Calu3 (cell line): ENCODE results near the gene SPX. TPM values are rescaled to one million over a fixed set of nuclear protein-coding genes. Genes with fewer than 3 reads are reported as not detected.

Experiments
- BruUV-seq: library from RNA; stranded (reverse); fragments of 400-500 nt; replicated peaks from 2 replicates; lab custom pipeline; 2021; lab: Mats Ljungman, UMichigan
- CTCF ChIA-PET: fragments of 300-600 bp; sonication (Branson Sonifier 250); formaldehyde crosslinking; loops from one replicate; lab custom pipeline; 2022; ENCODE audit warnings: antibody characterized with exemption; lab: Charles Lee
- DNase-seq: peaks from one replicate; pipeline ENCODE4 v3.0.0; 2022
- H3K27ac Mint-ChIP-seq: one replicate; pipeline ENCODE4 v1.8.0; 2022; ENCODE audit warnings: mixed read lengths; ENCODE audit not compliant: unreplicated experiment
- H3K27me3 Mint-ChIP-seq: one replicate; pipeline ENCODE4 v1.8.0; 2022; ENCODE audit warnings: mixed read lengths; ENCODE audit not compliant: unreplicated experiment
- H3K36me3 Mint-ChIP-seq: one replicate; pipeline ENCODE4 v1.8.0; 2022; ENCODE audit warnings: mild to moderate bottlenecking, moderate library complexity, mixed read lengths; ENCODE audit not compliant: insufficient read depth, unreplicated experiment
- H3K4me1 Mint-ChIP-seq: one replicate; pipeline ENCODE4 v1.8.0; 2022; ENCODE audit warnings: mild to moderate bottlenecking, low read depth, mixed read lengths; ENCODE audit not compliant: unreplicated experiment
- H3K4me3 Mint-ChIP-seq: one replicate; pipeline ENCODE4 v1.8.0; 2022; ENCODE audit warnings: mild to moderate bottlenecking, low read depth, moderate library complexity, mixed read lengths; ENCODE audit not compliant: unreplicated experiment
- H3K9me3 Mint-ChIP-seq: one replicate; pipeline ENCODE4 v1.8.0; 2022; ENCODE audit warnings: low read depth, mixed read lengths; ENCODE audit not compliant: unreplicated experiment
- CTCF ChIP-seq: fragments of 200-600 bp; IDR thresholded peaks from one replicate; pipeline ENCODE4 v1.8.0; 2022; ENCODE audit warnings: antibody characterized with exemption; ENCODE audit not compliant: unreplicated experiment
- intact Hi-C: fragments of 100-400 bp; cut with micrococcal nuclease; formaldehyde crosslinking; loops from one replicate; pipeline ENCODE4 v1.10.0; 2022; ENCODE audit not compliant: unreplicated experiment
- total RNA-seq: library from RNA; stranded (reverse); gene quantifications from 2 replicates; pipeline ENCODE4 v1.2.3, GENCODE V29; 2022

SPX gene
- total RNA-seq, 1 experiment from 2014 or later, result not detected

- Mint-ChIP-seq H3K27me3 (peaks cover 26% of the 10 kb centered on the region), H3K9me3 (peaks cover 5% of the 10 kb centered on the region), H3K27ac (no peak overlapping the region), H3K4me1 (no peaks in the 10 kb centered on the region), H3K36me3 (peaks cover 5% of the 10 kb centered on the region), H3K4me3 (no peak overlapping the region)
- intact Hi-C loops, result no loop called here
- no peak for TF ChIP-seq CTCF
- BruUV-seq, result no TSS peak
- no peak for DNase-seq
- CTCF ChIA-PET, result no interaction called here
Measured at GRCh38 chr12:21529456-21529855, 3.4 kb downstream of the SPX start.

GRCh38 chr12:21538061-21538653, 12.1 kb downstream of the SPX start:
- no peak for DNase-seq
- no peak for TF ChIP-seq CTCF
- CTCF ChIA-PET, result no interaction called here

GRCh38 chr12:21539797-21540196, 13.7 kb downstream of the SPX start:
- DNase-seq, result no peak

More at GRCh38 chr12:21538061-21538653, 12.1 kb downstream of the SPX start:
- no peak overlapping the region for H3K27ac Mint-ChIP-seq
- intact Hi-C loops, result no loop called here
- peaks cover 13% of the 10 kb centered on the region for H3K27me3 Mint-ChIP-seq
- H3K36me3 Mint-ChIP-seq, result no peaks in the 10 kb centered on the region
- H3K9me3 Mint-ChIP-seq, result no peaks in the 10 kb centered on the region
- BruUV-seq, result no TSS peak
- no peak overlapping the region for H3K4me3 Mint-ChIP-seq
- no peaks in the 10 kb centered on the region for H3K4me1 Mint-ChIP-seq

GRCh38 chr12:21541773-21542172, 15.7 kb downstream of the SPX start:
- H3K36me3 Mint-ChIP-seq, result no peaks in the 10 kb centered on the region
- no peak for DNase-seq
- peaks cover 8% of the 10 kb centered on the region for H3K4me1 Mint-ChIP-seq
- H3K9me3 Mint-ChIP-seq, result no peaks in the 10 kb centered on the region
- intact Hi-C loops, result no loop called here
- no TSS peak for BruUV-seq
- peaks cover 8% of the 10 kb centered on the region for H3K27me3 Mint-ChIP-seq
- CTCF ChIA-PET, result no interaction called here
- TF ChIP-seq CTCF, result no peak
- no peak overlapping the region for H3K4me3 Mint-ChIP-seq
- H3K27ac Mint-ChIP-seq, result no peak overlapping the region

More at GRCh38 chr12:21539797-21540196, 13.7 kb downstream of the SPX start:
- H3K9me3 Mint-ChIP-seq, result no peaks in the 10 kb centered on the region
- H3K4me3 Mint-ChIP-seq, result no peak overlapping the region
- CTCF ChIA-PET, result no interaction called here
- BruUV-seq, result no TSS peak
- TF ChIP-seq CTCF, result no peak
- H3K27me3 Mint-ChIP-seq, result peaks cover 13% of the 10 kb centered on the region
- intact Hi-C loops, result no loop called here
- H3K27ac Mint-ChIP-seq, result no peak overlapping the region
- H3K36me3 Mint-ChIP-seq, result no peaks in the 10 kb centered on the region
- H3K4me1 Mint-ChIP-seq, result peaks cover 8% of the 10 kb centered on the region
